WTC11 (cell line): ENCODE measurements around the gene AP3B2. TPM values are rescaled to one million over a fixed set of nuclear protein-coding genes. Genes with fewer than 3 reads are reported as not detected.

ENCODE experiments used
- CBFB ChIP-seq: sonication (generic); formaldehyde crosslinking; IDR thresholded peaks from 2 replicates; pipeline ENCODE4 v1.8.1; 2022; ENCODE audit warnings: mild to moderate bottlenecking, low read depth, missing genetic modification reagents
- FOXP1 ChIP-seq: sonication (generic); formaldehyde crosslinking; IDR thresholded peaks from 2 replicates; pipeline ENCODE4 v1.8.0; 2022; ENCODE audit warnings: missing genetic modification reagents, mild to moderate bottlenecking, moderate library complexity, borderline replicate concordance
- IRF2 ChIP-seq: sonication (generic); formaldehyde crosslinking; IDR thresholded peaks from 2 replicates; pipeline ENCODE4 v1.8.0; 2022; ENCODE audit warnings: low read depth, missing genetic modification reagents, borderline replicate concordance
- NFATC4 ChIP-seq: fragments of 250-450 bp; sonication (Bioruptor Pico); IDR thresholded peaks from 2 replicates; pipeline ENCODE4 v1.9.0; 2021; ENCODE audit warnings: mild to moderate bottlenecking
- NFYB ChIP-seq: sonication (generic); formaldehyde crosslinking; conservative IDR thresholded peaks from 2 replicates; pipeline ENCODE4 v1.8.0; 2022; ENCODE audit warnings: low read depth, missing genetic modification reagents
- OVOL2 ChIP-seq: fragments of 250-450 bp; sonication (Bioruptor Pico); IDR thresholded peaks from 2 replicates; pipeline ENCODE4 v1.9.0; 2021; ENCODE audit warnings: mild to moderate bottlenecking, borderline replicate concordance
- PRRX2 ChIP-seq: fragments of 250-450 bp; sonication (Bioruptor Pico); IDR thresholded peaks from 2 replicates; pipeline ENCODE4 v1.8.0; 2021; ENCODE audit warnings: mild to moderate bottlenecking
- RELA ChIP-seq: sonication (generic); formaldehyde crosslinking; IDR thresholded peaks from 2 replicates; pipeline ENCODE4 v1.8.1; 2022; ENCODE audit warnings: missing genetic modification reagents, mild to moderate bottlenecking, borderline replicate concordance
- RORB ChIP-seq: fragments of 250-450 bp; sonication (Bioruptor Pico); IDR thresholded peaks from 2 replicates; pipeline ENCODE4 v1.9.0; 2021; ENCODE audit warnings: mild to moderate bottlenecking
- SP1 ChIP-seq: sonication (generic); formaldehyde crosslinking; conservative IDR thresholded peaks from 2 replicates; pipeline ENCODE4 v1.8.1; 2022; ENCODE audit warnings: missing genetic modification reagents
- TEAD4 ChIP-seq: sonication (generic); formaldehyde crosslinking; IDR thresholded peaks from 2 replicates; pipeline ENCODE4 v1.8.0; 2022; ENCODE audit warnings: mild to moderate bottlenecking, missing genetic modification reagents
- TP53 ChIP-seq: sonication (generic); formaldehyde crosslinking; IDR thresholded peaks from 2 replicates; pipeline ENCODE4 v1.8.1; 2023; ENCODE audit warnings: mild to moderate bottlenecking, missing genetic modification reagents
- ZBTB21 ChIP-seq: sonication (generic); formaldehyde crosslinking; IDR thresholded peaks from 2 replicates; pipeline ENCODE4 v1.8.1; 2023; ENCODE audit warnings: mild to moderate bottlenecking, missing genetic modification reagents, borderline replicate concordance
- ZNF219 ChIP-seq: sonication (generic); formaldehyde crosslinking; IDR thresholded peaks from 2 replicates; pipeline ENCODE4 v1.8.0; 2023; ENCODE audit warnings: missing genetic modification reagents, mild to moderate bottlenecking, borderline replicate concordance
- ZNF423 ChIP-seq: fragments of 250-450 bp; sonication (Bioruptor Pico); IDR thresholded peaks from 2 replicates; pipeline ENCODE4 v2.1.2; 2022; ENCODE audit warnings: mild to moderate bottlenecking, moderate library complexity
- ZNF671 ChIP-seq: fragments of 250-450 bp; sonication (Bioruptor Pico); IDR thresholded peaks from 2 replicates; pipeline ENCODE4 v1.8.0; 2021; ENCODE audit warnings: mild to moderate bottlenecking
- total RNA-seq: library from RNA; stranded (reverse); gene quantifications from 3 replicates; pipeline ENCODE4 v1.2.3, GENCODE V29; 2021
- TF ChIP-seq, protein P1 (sequence below): sonication (generic); formaldehyde crosslinking; IDR thresholded peaks from 2 replicates; pipeline ENCODE4 v1.8.1; 2023; ENCODE audit warnings: mild to moderate bottlenecking, moderate library complexity, missing genetic modification reagents
- TF ChIP-seq, protein P2 (sequence below): fragments of 250-450 bp; sonication (Bioruptor Pico); IDR thresholded peaks from 2 replicates; pipeline ENCODE4 v1.9.0; 2021; ENCODE audit warnings: mild to moderate bottlenecking
- TF ChIP-seq, protein P3 (sequence below): sonication (generic); formaldehyde crosslinking; IDR thresholded peaks from 2 replicates; pipeline ENCODE4 v1.8.0; 2022; ENCODE audit warnings: mild to moderate bottlenecking, missing genetic modification reagents
- TF ChIP-seq, protein P4 (sequence below): sonication (generic); formaldehyde crosslinking; IDR thresholded peaks from 2 replicates; pipeline ENCODE4 v1.8.1; 2023; ENCODE audit warnings: mild to moderate bottlenecking, missing genetic modification reagents, moderate library complexity
- TF ChIP-seq, protein P5 (sequence below): sonication (generic); formaldehyde crosslinking; IDR thresholded peaks from 2 replicates; pipeline ENCODE4 v1.8.1; 2022; ENCODE audit warnings: mild to moderate bottlenecking, missing genetic modification reagents, moderate library complexity, borderline replicate concordance
- TF ChIP-seq, protein P6 (sequence below): fragments of 250-450 bp; sonication (Bioruptor Pico); IDR thresholded peaks from 2 replicates; pipeline ENCODE4 v1.9.0; 2021; ENCODE audit warnings: mild to moderate bottlenecking
- TF ChIP-seq, protein P7 (sequence below): fragments of 250-450 bp; sonication (Bioruptor Pico); IDR thresholded peaks from 2 replicates; pipeline ENCODE4 v1.9.0; 2021; ENCODE audit warnings: moderate library complexity, mild to moderate bottlenecking, inconsistent platforms, borderline replicate concordance

Gene AP3B2
- total RNA-seq, 1 experiment from 2014 or later: 17.7 TPM

DNA sequence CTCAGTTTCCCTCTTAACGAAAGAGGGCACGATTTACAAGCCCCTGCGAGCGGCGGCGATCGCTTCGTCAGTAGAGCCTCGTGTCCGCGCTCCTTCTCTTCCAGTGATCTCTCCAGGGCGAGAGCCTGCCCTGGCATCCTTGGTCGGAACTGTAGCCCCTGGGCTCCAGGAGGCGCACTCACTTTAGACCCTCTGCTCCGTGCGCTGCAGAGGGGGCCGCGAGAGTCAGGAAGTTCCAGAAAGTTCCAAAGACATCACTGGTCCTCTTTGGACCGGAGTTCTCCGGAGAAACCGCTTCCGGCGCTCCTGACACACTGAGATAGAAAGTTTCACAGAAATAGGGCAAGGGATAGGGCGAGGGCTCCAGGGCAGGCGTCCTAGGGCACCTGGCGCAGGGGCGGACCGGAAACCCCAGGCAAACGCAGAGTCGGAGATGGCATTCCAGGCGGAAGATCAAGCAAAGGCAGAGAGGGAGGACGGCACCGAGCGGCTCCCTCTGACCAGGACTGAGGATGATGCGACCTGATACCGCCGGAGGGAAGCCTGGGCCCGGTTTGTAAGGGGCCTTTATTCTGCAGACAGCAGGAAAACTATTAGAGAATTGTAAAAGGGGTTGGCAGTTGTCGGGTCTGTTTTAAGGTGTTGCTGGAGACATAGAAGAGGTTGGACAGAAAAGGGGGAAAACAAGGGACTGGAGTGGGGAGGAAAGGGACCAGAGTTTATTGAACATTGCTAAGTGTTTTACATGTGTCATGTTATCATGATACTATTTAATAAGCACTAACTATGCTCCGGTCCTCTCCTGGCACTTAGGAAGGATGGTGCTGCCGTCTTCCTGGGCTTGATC is 61.2 kb downstream of the AP3B2 start (continued):
- TF ChIP-seq, protein P1, sequence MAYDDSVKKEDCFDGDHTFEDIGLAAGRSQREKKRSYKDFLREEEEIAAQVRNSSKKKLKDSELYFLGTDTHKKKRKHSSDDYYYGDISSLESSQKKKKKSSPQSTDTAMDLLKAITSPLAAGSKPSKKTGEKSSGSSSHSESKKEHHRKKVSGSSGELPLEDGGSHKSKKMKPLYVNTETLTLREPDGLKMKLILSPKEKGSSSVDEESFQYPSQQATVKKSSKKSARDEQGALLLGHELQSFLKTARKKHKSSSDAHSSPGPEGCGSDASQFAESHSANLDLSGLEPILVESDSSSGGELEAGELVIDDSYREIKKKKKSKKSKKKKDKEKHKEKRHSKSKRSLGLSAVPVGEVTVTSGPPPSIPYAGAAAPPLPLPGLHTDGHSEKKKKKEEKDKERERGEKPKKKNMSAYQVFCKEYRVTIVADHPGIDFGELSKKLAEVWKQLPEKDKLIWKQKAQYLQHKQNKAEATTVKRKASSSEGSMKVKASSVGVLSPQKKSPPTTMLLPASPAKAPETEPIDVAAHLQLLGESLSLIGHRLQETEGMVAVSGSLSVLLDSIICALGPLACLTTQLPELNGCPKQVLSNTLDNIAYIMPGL (CRISPR knock-in tag): no peak; the same call in 1 of the 2 replicates
- TF ChIP-seq NFATC4 (CRISPR knock-in tag) (no peak), ZNF219 (CRISPR knock-in tag) (no peak), FOXP1 (CRISPR knock-in tag) (no peak), CBFB (CRISPR knock-in tag) (no peak), ZNF671 (no peak), TP53 (CRISPR knock-in tag) (no peak), IRF2 (no peak), TEAD4 (CRISPR knock-in tag) (no peak), SP1 (no peak), ZNF423 (no peak), ZBTB21 (CRISPR knock-in tag) (0 out of 2 replicates have a peak, but pooled peaks have one; percentile 38), RELA (CRISPR knock-in tag) (peak; percentile 33; the same call in 1 of the 2 replicates), OVOL2 (CRISPR knock-in tag) (no peak), RORB (CRISPR knock-in tag) (no peak), PRRX2 (no peak), NFYB (no peak)
- TF ChIP-seq, protein P2, sequence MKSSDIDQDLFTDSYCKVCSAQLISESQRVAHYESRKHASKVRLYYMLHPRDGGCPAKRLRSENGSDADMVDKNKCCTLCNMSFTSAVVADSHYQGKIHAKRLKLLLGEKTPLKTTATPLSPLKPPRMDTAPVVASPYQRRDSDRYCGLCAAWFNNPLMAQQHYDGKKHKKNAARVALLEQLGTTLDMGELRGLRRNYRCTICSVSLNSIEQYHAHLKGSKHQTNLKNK: no peak
- TF ChIP-seq, protein P3, sequence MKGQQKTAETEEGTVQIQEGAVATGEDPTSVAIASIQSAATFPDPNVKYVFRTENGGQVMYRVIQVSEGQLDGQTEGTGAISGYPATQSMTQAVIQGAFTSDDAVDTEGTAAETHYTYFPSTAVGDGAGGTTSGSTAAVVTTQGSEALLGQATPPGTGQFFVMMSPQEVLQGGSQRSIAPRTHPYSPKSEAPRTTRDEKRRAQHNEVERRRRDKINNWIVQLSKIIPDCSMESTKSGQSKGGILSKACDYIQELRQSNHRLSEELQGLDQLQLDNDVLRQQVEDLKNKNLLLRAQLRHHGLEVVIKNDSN (CRISPR knock-in tag): no peak
- TF ChIP-seq, protein P4, sequence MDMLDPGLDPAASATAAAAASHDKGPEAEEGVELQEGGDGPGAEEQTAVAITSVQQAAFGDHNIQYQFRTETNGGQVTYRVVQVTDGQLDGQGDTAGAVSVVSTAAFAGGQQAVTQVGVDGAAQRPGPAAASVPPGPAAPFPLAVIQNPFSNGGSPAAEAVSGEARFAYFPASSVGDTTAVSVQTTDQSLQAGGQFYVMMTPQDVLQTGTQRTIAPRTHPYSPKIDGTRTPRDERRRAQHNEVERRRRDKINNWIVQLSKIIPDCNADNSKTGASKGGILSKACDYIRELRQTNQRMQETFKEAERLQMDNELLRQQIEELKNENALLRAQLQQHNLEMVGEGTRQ: 0 out of 2 replicates have a peak, but pooled peaks have one; percentile 15
- TF ChIP-seq, protein P5, sequence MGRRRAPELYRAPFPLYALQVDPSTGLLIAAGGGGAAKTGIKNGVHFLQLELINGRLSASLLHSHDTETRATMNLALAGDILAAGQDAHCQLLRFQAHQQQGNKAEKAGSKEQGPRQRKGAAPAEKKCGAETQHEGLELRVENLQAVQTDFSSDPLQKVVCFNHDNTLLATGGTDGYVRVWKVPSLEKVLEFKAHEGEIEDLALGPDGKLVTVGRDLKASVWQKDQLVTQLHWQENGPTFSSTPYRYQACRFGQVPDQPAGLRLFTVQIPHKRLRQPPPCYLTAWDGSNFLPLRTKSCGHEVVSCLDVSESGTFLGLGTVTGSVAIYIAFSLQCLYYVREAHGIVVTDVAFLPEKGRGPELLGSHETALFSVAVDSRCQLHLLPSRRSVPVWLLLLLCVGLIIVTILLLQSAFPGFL (CRISPR knock-in tag): no peak
- TF ChIP-seq, protein P6, sequence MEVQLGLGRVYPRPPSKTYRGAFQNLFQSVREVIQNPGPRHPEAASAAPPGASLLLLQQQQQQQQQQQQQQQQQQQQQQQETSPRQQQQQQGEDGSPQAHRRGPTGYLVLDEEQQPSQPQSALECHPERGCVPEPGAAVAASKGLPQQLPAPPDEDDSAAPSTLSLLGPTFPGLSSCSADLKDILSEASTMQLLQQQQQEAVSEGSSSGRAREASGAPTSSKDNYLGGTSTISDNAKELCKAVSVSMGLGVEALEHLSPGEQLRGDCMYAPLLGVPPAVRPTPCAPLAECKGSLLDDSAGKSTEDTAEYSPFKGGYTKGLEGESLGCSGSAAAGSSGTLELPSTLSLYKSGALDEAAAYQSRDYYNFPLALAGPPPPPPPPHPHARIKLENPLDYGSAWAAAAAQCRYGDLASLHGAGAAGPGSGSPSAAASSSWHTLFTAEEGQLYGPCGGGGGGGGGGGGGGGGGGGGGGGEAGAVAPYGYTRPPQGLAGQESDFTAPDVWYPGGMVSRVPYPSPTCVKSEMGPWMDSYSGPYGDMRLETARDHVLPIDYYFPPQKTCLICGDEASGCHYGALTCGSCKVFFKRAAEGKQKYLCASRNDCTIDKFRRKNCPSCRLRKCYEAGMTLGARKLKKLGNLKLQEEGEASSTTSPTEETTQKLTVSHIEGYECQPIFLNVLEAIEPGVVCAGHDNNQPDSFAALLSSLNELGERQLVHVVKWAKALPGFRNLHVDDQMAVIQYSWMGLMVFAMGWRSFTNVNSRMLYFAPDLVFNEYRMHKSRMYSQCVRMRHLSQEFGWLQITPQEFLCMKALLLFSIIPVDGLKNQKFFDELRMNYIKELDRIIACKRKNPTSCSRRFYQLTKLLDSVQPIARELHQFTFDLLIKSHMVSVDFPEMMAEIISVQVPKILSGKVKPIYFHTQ (CRISPR knock-in tag): no peak
- TF ChIP-seq, protein P7, sequence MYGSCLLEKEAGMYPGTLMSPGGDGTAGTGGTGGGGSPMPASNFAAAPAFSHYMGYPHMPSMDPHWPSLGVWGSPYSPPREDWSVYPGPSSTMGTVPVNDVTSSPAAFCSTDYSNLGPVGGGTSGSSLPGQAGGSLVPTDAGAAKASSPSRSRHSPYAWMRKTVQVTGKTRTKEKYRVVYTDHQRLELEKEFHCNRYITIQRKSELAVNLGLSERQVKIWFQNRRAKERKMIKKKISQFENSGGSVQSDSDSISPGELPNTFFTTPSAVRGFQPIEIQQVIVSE (CRISPR knock-in tag): no peak
